SK-N-SH (cell line): ENCODE measurements around the gene IL1RAP. TPM values are rescaled to one million over a fixed set of nuclear protein-coding genes. Genes with fewer than 3 reads are reported as not detected.

Experiments
- CTCF ChIA-PET: fragments of 300-600, 350-600 bp; formaldehyde crosslinking; extraction: SDS; loops from one replicate; lab custom pipeline; 2021; lab: Yijun Ruan, JAX
- POLR2A ChIA-PET: fragments of 350-600 bp; sonication (Branson Sonifier 250); formaldehyde crosslinking; extraction: SDS; loops from one replicate; lab custom pipeline; 2020; ENCODE audit warnings: antibody characterized with exemption, inconsistent platforms; lab: Yijun Ruan, JAX
- DNase-seq: peaks from one replicate; pipeline ENCODE4 v3.0.0; 2012
- H2AFZ ChIP-seq: fragments of 200-600 bp; sonication (generic); 2 replicates; pipeline ENCODE4 v1.8.1; 2016; ENCODE audit warnings: antibody characterized with exemption, mild to moderate bottlenecking, low read depth
- H3F3A ChIP-seq: fragments of 200-600 bp; sonication (generic); replicated peaks from 2 replicates; pipeline ENCODE3; 2016; ENCODE audit warnings: antibody characterized with exemption, mild to moderate bottlenecking; ENCODE audit not compliant: insufficient read depth
- H3K27ac ChIP-seq, 2 experiments: fragments of 200-500 bp in 1 of 2; fragments of 200-600 bp in 1 of 2; sonication (Bioruptor generic) in 1 of 2; sonication (generic), shearing (Covaris generic) in 1 of 2; 2 replicates each; pipeline versions ENCODE4 v1.5.1 to v1.6.1; 2014 to 2016; ENCODE audit warnings: low read depth in 2 of 2, inconsistent platforms in 1 of 2, low read length in 1 of 2, mild to moderate bottlenecking in 1 of 2, mixed read lengths in 1 of 2
- H3K27me3 ChIP-seq: fragments of 200-600 bp; sonication (generic), shearing (Covaris generic); 2 replicates; pipeline ENCODE4 v1.6.1; 2016; ENCODE audit warnings: mixed run types; ENCODE audit not compliant: insufficient read depth
- H3K36me3 ChIP-seq, 2 experiments: fragments of 200-500 bp in 1 of 2; fragments of 200-600 bp in 1 of 2; sonication (Bioruptor generic) in 1 of 2; sonication (generic) in 1 of 2; replicated peaks in 1 of 2; 2 replicates each; pipeline versions ENCODE3 to v1.5.1; 2014 to 2016; ENCODE audit warnings: low read length in 1 of 2, mild to moderate bottlenecking in 1 of 2; ENCODE audit not compliant: insufficient read depth in 2 of 2, control insufficient read depth in 1 of 2
- H3K4me1 ChIP-seq, 2 experiments: fragments of 200-500 bp in 1 of 2; fragments of 200-600 bp in 1 of 2; sonication (Bioruptor generic) in 1 of 2; sonication (generic), shearing (Covaris generic) in 1 of 2; 2 replicates each; pipeline versions ENCODE4 v1.5.1 to v1.6.1; 2014 to 2016; ENCODE audit warnings: low read depth in 1 of 2, low read length in 1 of 2, mixed run types in 1 of 2; ENCODE audit not compliant: insufficient read depth in 2 of 2, control insufficient read depth in 1 of 2
- H3K4me2 ChIP-seq: fragments of 200-600 bp; sonication (generic), shearing (Covaris generic); 2 replicates; pipeline ENCODE4 v1.6.1; 2017; ENCODE audit warnings: mixed run types
- H3K4me3 ChIP-seq, 2 experiments: fragments of 200-500 bp in 1 of 2; fragments of 200-600 bp in 1 of 2; sonication (Bioruptor generic) in 1 of 2; sonication (generic), shearing (Covaris generic) in 1 of 2; 2 replicates each; pipeline versions ENCODE4 v1.5.1 to v1.8.1; 2014 to 2016; ENCODE audit warnings: low read depth in 2 of 2, inconsistent platforms in 1 of 2, low read length in 1 of 2, mild to moderate bottlenecking in 1 of 2, mixed read lengths in 1 of 2, moderate library complexity in 1 of 2
- H3K79me2 ChIP-seq: fragments of 200-600 bp; sonication (generic); 2 replicates; pipeline ENCODE4 v1.8.1; 2017; ENCODE audit warnings: mild to moderate bottlenecking; ENCODE audit not compliant: insufficient read depth
- H3K9ac ChIP-seq: fragments of 200-600 bp; sonication (generic); 2 replicates; pipeline ENCODE4 v1.6.1; 2017; ENCODE audit warnings: mixed run types
- H3K9me2 ChIP-seq: fragments of 200-600 bp; sonication (generic); 2 replicates; pipeline ENCODE4 v1.6.1; 2017; ENCODE audit warnings: mixed run types
- H3K9me3 ChIP-seq: fragments of 200-600 bp; sonication (generic); 2 replicates; pipeline ENCODE4 v1.6.1; 2017; ENCODE audit warnings: mixed run types, mild to moderate bottlenecking, moderate library complexity
- H4K20me1 ChIP-seq: fragments of 200-600 bp; sonication (generic); 2 replicates; pipeline ENCODE4 v1.6.1; 2017; ENCODE audit warnings: mild to moderate bottlenecking, mixed run types; ENCODE audit not compliant: insufficient read depth
- EP300 ChIP-seq, 2 experiments: IDR thresholded peaks; 2 replicates each; pipeline versions ENCODE4 v1.4.0 to v1.6.1; 2012; ENCODE audit warnings: borderline replicate concordance in 1 of 2, low read depth in 1 of 2, low read length in 1 of 2
- EZH2phosphoT487 ChIP-seq: fragments of 200-600 bp; sonication (generic); IDR thresholded peaks from 2 replicates; pipeline ENCODE4 v1.6.1; 2017; ENCODE audit warnings: low read depth, mixed run types, mild to moderate bottlenecking, antibody characterized with exemption, moderate library complexity, borderline replicate concordance
- FOSL2 ChIP-seq: IDR thresholded peaks from 2 replicates; pipeline ENCODE4 v1.4.0; 2012; ENCODE audit warnings: low read depth, mild to moderate bottlenecking, moderate library complexity, borderline replicate concordance
- FOXJ3 ChIP-seq: sonication (generic); formaldehyde crosslinking; IDR thresholded peaks from 2 replicates; pipeline ENCODE4 v1.5.1; 2020; ENCODE audit warnings: mild to moderate bottlenecking, missing genetic modification reagents
- FOXM1 ChIP-seq: IDR thresholded peaks from 2 replicates; pipeline ENCODE4 v1.4.0; 2012; ENCODE audit warnings: low read depth, mild to moderate bottlenecking
- GABPA ChIP-seq: IDR thresholded peaks from 2 replicates; pipeline ENCODE4 v1.4.0; 2012; ENCODE audit warnings: low read depth, mild to moderate bottlenecking
- JUND ChIP-seq: IDR thresholded peaks from 2 replicates; pipeline ENCODE4 v1.4.0; 2012
- POLR2AphosphoS5 ChIP-seq: IDR thresholded peaks from 2 replicates; pipeline ENCODE4 v1.6.1; 2012; ENCODE audit warnings: low read depth, low read length
- RAD21 ChIP-seq: IDR thresholded peaks from 2 replicates; pipeline ENCODE4 v1.6.1; 2012; ENCODE audit warnings: mild to moderate bottlenecking, low read length
- RCOR1 ChIP-seq: fragments of 150-350 bp; IDR thresholded peaks from 2 replicates; pipeline ENCODE4 v1.6.1; 2017; ENCODE audit warnings: antibody characterized with exemption, low read length
- RXRA ChIP-seq: IDR thresholded peaks from 2 replicates; pipeline ENCODE4 v1.4.0; 2012; ENCODE audit warnings: low read depth, mild to moderate bottlenecking, borderline replicate concordance
- SIN3A ChIP-seq: IDR thresholded peaks from 2 replicates; pipeline ENCODE4 v1.6.1; 2012; ENCODE audit warnings: low read depth, mild to moderate bottlenecking, low read length, moderate library complexity, borderline replicate concordance
- SMC3 ChIP-seq: IDR thresholded peaks from 2 replicates; pipeline ENCODE4 v1.6.1; 2012; ENCODE audit warnings: low read depth, low read length, improper control_type of control experiment
- TAF1 ChIP-seq: IDR thresholded peaks from 2 replicates; pipeline ENCODE4 v1.6.1; 2012; ENCODE audit warnings: low read depth, mild to moderate bottlenecking, low read length, moderate library complexity, borderline replicate concordance
- WGBS: methylation state at CpG from one replicate; pipeline ENCODE4 v1.1.6; 2017; ENCODE audit warnings: low lambda C conversion rate; 5-methylcytosine and 5-hydroxymethylcytosine counted together
- polyA plus RNA-seq, 3 experiments: library from polyadenylated mRNA; depleted of rRNA; stranded (reverse); fragments of >200 nt; gene quantifications; 2 replicates each; pipeline ENCODE4 v1.2.3, GENCODE V29; 2012
- TF ChIP-seq, protein P1 (sequence below): fragments of 150-350 bp; IDR thresholded peaks from 2 replicates; pipeline ENCODE4 v1.6.1; 2016; ENCODE audit warnings: mild to moderate bottlenecking, low read depth, low read length
- TF ChIP-seq, protein P2 (sequence below): fragments of 200-600 bp; sonication (generic); IDR thresholded peaks from 2 replicates; pipeline ENCODE4 v1.6.1; 2017; ENCODE audit warnings: antibody characterized with exemption, mild to moderate bottlenecking, moderate library complexity
- TF ChIP-seq, protein P3 (sequence below): IDR thresholded peaks from 2 replicates; pipeline ENCODE4 v1.4.0; 2012; ENCODE audit warnings: low read depth, borderline replicate concordance

IL1RAP gene
- polyA plus RNA-seq, 1 of the 3 experiments (the other 2 are of a cell fraction) = 7.6 TPM

DNA sequence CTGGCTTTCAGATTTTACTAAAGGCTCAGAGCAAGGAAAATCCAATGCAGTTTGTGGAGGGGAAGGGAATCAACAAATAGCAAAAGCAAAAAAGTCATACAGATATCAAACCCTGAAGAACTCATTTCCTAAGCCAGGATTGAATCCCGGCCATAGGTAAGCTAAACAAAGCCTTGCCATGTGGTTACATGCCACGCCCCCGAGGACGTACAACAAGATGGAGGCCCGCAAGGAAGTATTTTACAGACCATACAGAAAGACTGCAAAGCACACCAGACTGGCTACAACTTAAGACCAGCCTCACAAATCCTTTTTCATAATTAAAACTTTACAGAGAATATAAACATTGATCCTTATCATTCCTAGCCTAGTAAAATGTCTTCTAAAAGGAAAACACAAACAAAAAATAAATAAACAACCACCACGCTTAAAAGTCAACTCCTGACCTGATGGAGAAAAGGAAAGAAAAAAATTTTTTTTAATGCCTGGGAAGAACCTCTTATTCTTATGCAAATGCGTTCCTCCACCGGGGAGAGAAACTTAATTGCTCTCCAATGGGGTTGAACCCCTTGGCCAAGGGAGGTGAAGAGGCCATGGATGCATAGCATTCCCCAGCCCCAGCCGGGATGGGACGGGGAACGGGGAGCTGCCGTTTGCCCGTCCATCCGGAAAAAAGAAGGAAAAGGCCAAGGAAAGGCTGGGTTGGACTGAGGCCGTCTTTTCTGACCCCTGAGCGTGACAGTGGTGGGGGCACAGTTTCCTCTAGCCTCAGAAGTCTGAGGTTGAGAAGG is 39.3 kb downstream of the IL1RAP start:
- WGBS = 57% methylated on average over 16 of the region's 16 CpGs
- CTCF ChIA-PET = no interaction called here
- POLR2A ChIA-PET = no interaction called here
- Histone ChIP-seq H3K27ac (no peak overlapping the region), H3K9me3 (no peaks in the 10 kb centered on the region), H3K27me3 (no peaks in the 10 kb centered on the region), H3K36me3 (peaks cover 0 to 3% of the 10 kb centered on the region in 2 experiments), H3F3A (no peaks in the 10 kb centered on the region), H3K9ac (no peak overlapping the region), H3K4me2 (no peak overlapping the region), H3K4me1 (no peaks in the 10 kb centered on the region), H3K4me3 (no peak overlapping the region), H4K20me1 (no peaks in the 10 kb centered on the region), H3K9me2 (no peaks in the 10 kb centered on the region), H3K79me2 (no peaks in the 10 kb centered on the region), H2AFZ (no peak overlapping the region)
- no peak for DNase-seq
- no peak for TF ChIP-seq RXRA
- TF ChIP-seq, protein P1, sequence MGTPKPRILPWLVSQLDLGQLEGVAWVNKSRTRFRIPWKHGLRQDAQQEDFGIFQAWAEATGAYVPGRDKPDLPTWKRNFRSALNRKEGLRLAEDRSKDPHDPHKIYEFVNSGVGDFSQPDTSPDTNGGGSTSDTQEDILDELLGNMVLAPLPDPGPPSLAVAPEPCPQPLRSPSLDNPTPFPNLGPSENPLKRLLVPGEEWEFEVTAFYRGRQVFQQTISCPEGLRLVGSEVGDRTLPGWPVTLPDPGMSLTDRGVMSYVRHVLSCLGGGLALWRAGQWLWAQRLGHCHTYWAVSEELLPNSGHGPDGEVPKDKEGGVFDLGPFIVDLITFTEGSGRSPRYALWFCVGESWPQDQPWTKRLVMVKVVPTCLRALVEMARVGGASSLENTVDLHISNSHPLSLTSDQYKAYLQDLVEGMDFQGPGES = no peak
- TF ChIP-seq SMC3 = no peak
- TF ChIP-seq GABPA = no peak
- TF ChIP-seq RAD21 = no peak
- no peak for TF ChIP-seq EP300 (IDR thresholded peaks at IDR 0.05; ENCODE audit: borderline replicate concordance in 1 of 2, low read depth in 1 of 2, low read length in 1 of 2)
- TF ChIP-seq FOXJ3 = no peak
- TF ChIP-seq TAF1 = no peak
- TF ChIP-seq, protein P2, sequence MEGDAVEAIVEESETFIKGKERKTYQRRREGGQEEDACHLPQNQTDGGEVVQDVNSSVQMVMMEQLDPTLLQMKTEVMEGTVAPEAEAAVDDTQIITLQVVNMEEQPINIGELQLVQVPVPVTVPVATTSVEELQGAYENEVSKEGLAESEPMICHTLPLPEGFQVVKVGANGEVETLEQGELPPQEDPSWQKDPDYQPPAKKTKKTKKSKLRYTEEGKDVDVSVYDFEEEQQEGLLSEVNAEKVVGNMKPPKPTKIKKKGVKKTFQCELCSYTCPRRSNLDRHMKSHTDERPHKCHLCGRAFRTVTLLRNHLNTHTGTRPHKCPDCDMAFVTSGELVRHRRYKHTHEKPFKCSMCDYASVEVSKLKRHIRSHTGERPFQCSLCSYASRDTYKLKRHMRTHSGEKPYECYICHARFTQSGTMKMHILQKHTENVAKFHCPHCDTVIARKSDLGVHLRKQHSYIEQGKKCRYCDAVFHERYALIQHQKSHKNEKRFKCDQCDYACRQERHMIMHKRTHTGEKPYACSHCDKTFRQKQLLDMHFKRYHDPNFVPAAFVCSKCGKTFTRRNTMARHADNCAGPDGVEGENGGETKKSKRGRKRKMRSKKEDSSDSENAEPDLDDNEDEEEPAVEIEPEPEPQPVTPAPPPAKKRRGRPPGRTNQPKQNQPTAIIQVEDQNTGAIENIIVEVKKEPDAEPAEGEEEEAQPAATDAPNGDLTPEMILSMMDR = no peak
- TF ChIP-seq FOSL2 = no peak
- TF ChIP-seq FOXM1 = no peak
- TF ChIP-seq EZH2phosphoT487 = no peak
- no peak for TF ChIP-seq RCOR1
- TF ChIP-seq JUND = no peak
- TF ChIP-seq SIN3A = no peak
- no peak for TF ChIP-seq POLR2AphosphoS5
- TF ChIP-seq, protein P3, sequence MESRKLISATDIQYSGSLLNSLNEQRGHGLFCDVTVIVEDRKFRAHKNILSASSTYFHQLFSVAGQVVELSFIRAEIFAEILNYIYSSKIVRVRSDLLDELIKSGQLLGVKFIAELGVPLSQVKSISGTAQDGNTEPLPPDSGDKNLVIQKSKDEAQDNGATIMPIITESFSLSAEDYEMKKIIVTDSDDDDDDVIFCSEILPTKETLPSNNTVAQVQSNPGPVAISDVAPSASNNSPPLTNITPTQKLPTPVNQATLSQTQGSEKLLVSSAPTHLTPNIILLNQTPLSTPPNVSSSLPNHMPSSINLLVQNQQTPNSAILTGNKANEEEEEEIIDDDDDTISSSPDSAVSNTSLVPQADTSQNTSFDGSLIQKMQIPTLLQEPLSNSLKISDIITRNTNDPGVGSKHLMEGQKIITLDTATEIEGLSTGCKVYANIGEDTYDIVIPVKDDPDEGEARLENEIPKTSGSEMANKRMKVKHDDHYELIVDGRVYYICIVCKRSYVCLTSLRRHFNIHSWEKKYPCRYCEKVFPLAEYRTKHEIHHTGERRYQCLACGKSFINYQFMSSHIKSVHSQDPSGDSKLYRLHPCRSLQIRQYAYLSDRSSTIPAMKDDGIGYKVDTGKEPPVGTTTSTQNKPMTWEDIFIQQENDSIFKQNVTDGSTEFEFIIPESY = no peak
